Mucosa of gallbladder (tissue), 1 donor: ENCODE results near the gene CDC6. TPM values are rescaled to one million over a fixed set of nuclear protein-coding genes. Genes with fewer than 3 reads are reported as not detected.
A peak's percentile ranks its signal among the peaks of the same experiment; 100 is the strongest.

ENCODE experiments used
- DNase-seq: peaks from one replicate; pipeline ENCODE4 v3.0.0-alpha.2; 2020; ENCODE audit warnings: low spot score
- total RNA-seq: library from RNA; stranded (reverse); gene quantifications from one replicate; pipeline ENCODE4 v1.2.1, GENCODE V29; 2021
- donor health status: DM: no; HTN: no; CAD: no.

CDC6 gene
- total RNA-seq, 1 donor from 2014 or later, result 6.8 TPM

DNA sequence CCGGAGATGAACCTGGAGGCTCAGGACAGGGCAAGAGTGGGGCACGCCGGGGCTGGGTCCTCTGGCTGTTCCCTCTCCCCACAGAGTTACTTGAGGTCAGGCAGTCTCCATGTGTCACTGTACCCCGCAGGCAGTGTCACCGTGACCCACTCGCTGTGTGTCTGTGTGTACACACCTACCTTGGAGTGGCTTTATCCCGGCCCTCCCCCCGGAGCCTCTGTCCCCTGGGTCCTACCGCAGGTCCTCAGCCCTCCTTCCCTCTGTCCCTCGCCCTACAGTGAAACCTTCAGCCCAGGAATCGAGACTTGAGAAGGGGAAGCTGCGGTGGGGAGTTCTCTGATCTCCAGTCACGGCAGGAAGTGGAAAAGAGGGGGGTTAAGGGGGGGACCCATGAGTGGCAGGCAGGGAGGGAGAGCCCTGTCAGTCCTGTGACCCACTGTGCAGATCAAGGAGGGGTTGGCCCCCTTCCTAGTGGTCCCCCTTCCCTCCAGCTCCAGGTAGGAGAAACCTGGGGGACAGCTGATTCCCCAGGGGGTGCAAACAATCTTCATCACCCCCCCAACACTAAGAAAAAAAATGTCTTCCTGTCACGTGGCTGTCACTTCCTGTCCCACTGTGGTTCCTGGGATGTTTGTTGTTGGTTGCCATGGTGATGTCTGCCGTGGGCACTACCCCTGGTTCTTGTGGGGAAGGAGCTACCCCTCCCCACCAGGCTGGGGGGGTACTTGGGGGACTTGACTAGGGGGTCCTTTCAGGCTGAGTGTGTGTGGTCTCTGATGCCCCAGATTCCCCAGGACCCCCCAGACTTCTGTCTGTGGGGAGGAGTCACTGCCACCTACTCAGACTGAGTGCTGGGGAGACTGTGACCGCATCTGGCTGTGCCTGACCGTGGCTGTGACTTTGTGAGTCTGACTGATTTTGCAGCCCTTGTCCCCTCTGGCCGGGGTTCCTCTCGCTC, 35.0 kb downstream of the CDC6 start:
- peak; percentile 82 for DNase-seq

DNA sequence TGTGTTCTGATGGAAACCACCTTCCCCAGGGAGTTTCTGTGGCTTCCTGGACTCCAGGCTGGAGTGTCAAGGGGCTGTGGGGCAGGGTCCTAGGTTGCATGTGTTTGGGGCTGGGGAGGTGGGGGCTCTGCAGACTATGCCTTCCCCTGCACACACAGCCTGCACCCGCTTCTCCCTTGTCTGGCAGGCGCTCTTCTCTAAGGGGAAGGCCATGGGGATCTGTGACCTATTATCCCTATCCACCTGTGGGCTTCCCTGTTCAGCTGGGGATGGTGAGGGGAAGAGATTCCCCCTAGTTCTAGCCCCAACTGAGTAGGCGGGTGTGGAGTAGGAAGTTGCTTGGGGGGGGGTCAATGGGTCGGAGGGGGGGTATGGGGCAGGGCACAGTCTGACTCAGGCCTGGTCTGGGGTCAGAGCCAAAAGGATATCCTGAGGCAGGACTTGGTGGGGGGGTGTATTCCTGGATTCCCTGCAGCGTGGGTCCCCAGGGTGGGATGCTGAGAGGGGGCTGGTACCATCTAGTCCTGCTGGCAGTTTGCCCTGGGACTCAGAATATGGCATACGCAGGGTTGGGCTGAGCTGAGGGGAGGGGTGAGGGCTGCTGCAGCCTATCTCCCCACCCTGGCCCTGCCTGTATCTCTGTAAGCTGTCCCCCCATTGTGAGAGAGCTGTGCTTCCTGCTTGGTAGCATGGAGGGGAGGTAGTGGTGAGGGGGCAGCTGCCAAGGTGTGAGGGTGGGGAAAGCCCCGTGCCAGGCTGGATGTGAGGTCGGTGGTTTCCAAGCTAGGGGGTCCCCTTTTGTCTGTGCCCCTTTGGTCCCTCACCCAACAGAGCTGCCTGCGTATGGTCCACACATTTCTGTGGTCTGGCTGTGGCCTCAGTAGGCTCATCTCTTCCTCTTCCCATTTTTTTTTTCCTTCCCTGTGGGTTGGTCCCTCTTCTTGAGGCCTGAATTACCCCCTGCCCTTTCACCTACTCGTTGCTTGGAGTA, 36.0 kb downstream of the CDC6 start:
- DNase-seq, result no peak

DNA sequence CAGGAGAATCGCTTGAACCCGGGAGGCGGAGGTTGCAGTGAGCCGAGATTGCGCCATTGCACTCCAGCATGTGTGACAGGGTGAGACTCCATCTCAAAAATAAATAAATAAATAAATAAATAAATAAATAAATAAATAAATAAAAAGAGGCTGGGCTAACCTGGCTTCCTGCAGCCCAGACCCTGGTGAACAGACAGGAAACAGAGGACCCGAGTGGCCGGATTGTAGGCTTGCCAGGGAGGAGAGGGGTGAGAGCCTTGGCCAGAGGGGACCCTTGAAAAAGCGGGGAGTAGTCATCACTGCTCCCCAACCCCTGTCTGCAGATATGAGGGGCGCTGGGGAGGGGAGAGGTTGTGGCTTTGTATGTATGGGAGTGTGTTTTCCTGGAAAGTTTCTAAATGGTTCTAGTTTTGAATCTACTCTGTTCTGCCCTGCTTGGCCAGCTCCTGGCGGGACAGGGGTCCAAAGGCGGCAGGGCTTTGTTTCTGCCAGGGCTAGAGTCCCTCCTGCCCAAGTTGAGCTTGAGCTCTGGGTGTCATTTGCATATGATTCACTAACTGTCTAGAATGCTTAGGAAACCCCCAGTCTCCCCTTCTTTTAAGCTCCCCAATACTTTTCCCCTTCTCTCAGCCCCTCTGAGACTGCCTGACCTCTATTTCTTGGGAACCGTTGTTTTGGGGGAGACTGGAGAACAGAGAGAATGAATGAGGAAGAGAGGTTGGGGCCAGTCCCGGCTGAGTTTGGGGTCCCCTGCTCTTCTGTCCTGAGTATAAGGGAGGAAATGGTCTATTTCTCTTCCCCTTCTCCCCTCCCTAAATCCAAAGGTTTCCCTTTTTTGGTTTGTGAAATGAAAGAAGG, 37.7 kb downstream of the CDC6 start:
- DNase-seq, result no peak

DNA sequence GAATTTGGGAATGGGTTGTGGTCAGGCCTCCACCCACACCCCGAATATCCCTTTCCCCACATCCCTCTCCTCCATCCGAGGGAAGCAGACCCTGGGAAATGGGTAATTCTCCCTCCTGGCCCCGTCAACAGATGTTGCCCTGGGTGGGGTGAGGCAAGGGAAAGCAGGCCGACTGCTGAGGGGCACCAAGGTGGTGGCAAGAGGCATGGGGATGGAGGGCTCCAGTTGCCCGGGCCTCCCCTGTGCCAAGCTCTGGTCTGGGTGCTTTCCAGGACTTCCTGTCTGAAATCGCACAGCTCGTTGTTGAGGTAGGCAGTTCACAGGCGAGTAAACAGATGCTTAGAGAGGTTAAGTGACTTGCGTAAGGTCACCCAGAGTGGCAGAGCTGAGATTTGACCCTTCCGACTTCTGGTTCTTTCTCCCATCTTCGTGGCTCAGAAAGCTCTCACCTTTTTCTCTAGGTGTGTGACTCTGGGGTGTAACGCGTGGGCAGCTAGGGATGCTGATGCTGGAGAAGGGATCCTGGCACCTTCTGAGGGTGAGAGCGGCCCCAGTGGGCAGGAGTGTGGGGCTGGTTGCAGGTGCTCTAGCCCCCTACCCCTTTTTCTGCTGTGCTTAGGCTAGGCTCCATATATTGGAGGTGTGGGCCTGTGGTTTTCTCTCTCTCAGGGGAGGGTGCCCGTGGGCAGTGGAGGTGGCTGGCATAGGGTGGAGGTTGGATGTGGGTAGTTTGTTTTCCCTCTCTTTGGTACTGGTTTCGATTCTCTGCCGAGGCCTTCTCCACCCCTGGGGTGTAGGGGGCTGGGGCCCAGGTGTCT, 38.5 kb downstream of the CDC6 start:
- DNase-seq, result no peak

DNA sequence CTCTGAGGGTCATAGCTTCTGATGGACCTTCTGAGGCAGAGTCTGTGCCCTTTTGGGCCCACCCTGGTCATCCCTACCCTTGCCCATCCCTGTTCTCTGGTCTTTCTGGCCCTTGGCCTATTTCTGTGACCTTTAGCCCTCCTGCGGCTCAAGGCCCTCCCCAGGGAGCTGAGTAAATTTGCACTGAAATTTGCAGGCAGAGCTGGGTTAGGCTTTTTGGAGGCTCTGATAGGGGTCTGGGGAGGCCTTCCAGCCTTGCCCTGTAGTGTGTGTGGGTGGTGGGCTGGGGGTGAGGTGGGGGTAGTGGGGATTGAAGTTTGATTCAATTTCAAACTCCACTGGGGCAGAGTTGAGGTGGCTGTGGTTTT, 39.1 kb downstream of the CDC6 start:
- no peak for DNase-seq

DNA sequence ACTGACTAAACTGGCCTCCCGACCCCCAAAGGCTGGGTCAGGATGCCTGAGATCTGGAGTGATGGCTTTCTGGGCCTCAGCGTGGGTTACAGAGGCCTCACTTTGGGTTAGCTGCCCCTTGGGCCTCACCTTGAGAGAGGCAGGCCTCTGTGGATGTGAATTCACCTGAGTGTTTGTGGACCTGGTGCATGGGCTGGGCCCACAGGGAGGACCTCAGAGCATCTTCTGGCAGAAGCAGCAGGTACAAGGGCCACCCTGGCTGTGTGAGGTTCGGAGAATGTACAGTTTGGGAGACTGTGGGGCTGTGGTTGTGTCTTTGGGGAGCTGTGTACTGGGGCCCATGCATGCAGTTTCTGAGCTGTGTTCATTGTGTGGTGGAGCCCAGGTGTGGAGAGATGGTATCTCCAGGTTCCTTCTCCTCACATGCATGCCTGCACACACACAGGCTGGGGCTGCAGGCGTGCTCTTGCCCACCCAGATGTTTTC, 39.6 kb downstream of the CDC6 start:
- DNase-seq, result no peak

DNA sequence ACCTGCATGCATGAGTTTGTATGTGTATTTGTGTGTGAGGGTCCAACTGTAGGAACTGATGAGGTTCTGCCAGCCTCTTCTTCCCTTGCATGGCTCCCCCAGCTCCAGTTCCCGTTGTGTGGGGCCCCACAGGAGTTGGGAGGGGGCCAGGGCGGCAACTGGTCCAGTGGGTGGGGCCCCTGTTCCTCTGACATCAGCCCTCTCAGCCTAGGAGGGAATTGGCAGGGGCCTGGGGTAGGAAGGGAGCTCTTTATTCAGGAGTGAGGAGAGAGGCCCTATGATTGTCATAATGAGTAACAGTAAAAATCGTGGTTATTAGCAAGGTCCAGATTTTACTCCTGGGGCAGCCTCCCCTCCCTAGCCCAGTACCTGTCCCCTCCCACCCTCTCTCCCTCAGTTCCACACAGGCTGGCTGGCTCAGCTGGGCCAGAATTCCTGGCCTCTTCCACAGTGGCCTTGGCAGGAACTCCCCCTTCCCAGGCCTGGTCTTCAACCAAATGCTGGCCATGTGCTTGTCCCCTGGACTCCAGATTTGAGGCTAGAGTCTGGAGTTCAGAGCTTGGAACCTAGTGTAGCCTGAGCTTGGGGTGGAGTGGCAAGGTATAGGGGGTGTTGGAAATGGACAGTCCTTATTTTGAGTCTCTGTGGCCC, 40.2 kb downstream of the CDC6 start:
- no peak for DNase-seq

DNA sequence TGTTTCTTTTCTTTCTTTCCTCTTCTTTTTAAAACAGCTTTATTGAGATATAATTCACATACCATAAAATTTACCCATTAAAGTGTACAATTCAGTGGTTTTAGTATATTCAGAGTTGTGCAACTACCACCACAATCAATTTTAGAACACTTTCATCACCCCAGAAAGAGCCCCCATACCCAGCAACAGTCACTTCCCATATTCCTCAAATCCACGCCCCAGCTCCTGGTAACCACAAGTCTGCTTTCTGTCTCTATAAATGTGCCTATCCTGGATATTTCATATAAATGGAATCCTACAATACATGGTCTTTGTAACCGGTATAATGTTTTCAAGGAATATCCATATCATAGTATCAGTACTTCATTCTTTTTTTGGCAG, 40.7 kb downstream of the CDC6 start:
- no peak for DNase-seq

DNA sequence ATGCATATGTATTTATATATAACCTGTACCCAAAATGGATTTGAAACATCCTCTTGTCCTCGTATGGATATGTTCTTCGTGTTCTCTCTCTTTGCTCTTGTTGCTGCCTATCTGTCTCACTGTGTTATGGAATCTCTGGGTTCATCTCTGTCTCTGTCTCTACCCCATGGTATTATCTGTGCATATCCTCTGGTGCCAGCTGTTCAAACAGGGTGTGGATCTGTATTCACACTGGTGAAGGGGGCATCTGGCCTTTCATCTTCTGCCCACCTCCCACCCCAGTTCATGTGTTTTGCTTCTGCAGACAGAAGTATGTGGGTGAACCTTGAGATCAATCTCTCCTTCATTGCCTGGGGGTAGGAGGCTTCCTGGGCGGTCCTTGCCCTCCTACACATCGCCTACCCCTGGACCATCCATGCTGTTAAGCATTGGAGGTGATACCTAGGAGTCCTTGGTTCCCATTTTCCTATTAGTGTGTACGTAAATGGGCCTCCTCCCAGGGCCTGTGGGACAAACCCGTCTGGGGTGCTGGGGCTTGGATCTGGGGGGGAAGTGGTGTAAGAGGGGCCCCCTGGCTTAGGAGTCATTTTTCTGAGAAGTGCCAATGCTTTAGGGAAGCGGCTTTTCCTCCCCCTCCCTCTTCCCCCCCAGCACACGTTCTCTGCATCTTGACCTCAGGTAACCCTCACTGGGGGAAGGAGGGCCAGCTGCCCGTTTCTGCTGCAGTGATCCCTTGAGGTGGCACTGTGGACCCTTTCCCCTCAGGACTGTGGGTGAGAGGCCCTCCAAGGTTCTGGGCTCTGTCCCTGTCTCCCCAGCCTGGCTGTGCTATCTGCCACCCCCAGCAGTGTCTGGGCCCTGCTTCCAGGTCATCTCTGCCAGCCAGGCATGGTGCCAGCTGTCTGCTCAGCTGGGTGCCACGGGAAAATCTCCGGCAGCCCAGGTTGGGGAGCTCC, 42.4 kb downstream of the CDC6 start:
- DNase-seq, result no peak

DNA sequence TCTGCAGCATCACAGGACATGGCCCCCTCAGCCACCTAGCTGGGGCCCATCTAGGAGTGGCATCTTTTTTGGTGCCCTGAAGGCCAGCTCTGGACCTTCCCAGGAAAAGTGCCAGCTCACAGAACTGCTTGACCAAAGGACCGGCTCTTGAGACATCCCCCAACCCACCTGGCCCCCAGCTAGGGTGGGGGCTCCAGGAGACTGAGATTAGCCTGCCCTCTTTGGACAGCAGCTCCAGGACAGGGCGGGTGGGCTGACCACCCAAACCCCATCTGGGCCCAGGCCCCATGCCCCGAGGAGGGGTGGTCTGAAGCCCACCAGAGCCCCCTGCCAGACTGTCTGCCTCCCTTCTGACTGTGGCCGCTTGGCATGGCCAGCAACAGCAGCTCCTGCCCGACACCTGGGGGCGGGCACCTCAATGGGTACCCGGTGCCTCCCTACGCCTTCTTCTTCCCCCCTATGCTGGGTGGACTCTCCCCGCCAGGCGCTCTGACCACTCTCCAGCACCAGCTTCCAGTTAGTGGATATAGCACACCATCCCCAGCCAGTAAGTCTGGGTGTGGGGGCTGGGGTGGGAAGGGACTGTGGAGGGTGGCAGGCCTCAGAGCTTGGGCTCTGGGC, 43.3 kb downstream of the CDC6 start:
- DNase-seq, result no peak

DNA sequence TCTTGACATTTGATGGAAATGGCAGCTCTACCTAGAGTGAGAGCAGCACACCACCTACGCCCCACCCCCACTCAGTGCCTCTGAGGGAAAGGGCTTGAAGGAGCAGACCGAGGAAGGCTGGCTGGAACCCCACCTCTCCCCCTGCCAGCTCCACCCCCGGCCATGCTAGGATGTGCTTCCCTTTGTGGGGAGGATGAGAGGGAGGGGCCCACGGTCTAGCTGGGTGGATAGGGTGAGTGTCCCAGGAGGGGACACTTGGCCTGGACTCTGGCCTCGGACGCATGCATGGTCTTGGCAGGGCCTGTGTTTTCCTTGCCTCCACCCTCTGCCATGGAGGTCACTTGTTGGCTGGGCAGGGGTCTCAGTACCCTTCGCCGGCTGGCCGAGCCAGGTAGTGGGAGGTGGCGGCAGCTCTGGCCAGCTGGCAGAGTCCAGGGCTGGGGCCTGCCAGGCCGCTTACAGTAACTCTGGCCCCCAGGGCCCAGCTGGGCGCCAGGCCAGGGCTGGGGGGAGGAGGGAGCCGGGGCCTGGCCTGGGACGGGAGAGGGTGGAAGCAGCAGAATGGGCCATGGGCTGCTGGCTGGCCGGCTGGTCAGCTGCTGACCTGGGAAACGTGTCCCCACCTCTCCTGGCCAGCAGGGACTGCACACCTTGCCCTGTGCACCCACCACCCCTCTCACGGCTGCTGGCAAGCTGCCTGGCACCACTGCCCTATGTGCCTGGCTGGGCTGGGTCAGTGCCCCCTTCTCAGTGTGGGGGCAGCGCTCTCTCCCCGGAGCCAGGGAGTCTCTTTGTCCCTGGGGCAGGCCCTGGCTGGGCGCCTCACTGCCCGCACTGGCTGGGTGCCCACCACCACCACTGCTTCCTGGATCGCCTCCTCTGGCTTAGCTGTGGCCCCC, 44.3 kb downstream of the CDC6 start:
- peak; percentile 65 for DNase-seq

DNA sequence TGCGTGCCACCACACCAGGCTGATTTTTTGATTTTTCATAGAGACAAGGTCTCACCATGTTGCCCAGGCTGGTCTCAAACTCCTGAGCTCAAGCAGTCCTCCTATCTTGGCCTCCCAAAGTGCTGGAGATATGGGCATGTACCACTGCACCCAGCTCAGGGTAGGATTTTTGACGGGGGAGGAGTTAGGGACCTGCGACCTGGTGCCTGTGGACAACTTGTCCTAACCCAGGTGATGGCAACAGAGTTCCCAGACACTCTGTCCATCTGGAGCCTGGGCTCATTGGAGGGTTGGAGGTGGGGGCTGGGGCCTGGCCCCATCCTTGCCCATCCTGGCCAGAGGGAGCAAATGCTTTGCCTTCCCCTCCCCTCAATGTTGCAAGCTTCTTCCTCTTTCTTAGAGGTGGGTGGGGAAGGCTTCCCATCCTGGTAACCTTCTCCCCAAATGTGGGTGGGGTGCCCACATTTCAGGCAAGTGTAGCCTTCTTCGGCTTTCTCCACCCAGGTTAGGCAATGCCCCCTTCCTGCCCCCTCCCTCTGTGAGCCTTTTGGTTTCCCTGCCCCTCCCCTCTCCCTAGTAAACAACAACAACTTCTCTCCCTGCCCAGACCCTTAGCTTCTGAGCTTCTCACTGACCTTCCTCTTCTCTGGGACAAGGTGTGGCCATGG, 46.2 kb downstream of the CDC6 start:
- DNase-seq, result no peak

DNA sequence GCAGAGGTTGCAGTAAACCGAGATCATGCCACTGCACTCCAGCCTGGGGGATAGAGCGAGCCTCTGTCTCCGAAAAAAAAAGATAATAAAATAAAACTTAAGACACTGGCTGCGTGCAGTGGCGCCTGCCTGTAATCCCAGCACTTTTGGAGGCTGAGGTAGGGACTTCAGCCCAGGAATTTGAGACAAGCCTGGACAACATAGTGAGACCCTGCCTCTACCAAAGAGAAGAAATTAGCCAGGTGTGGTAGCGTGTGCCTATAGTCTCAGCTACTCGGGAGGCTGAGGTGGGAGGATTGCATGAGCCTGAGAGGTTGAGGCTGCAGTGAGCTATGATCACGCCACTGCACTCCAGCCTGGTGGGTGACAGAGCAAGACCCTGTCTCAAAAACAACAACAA, 47.9 kb downstream of the CDC6 start:
- no peak for DNase-seq

DNA sequence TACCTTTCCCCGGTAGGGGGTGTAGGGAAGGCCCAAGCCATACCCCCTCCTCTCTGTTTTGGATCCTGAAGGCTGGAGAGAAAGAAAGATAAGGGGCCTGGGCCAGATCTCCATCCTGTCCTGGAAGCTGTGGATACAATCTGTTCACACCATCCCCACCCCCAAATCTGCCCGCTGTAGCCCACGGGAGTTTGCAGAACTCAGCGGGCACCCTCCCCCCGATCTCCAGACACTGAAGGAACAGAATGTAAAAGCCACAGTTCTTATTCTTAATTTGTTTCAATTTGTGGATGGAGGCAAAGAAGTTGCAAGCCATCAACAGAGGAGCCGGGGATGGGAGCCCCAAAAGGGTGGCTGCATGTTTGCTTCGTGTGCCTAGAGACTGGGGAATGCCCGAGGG, 49.7 kb downstream of the CDC6 start:
- no peak for DNase-seq

DNA sequence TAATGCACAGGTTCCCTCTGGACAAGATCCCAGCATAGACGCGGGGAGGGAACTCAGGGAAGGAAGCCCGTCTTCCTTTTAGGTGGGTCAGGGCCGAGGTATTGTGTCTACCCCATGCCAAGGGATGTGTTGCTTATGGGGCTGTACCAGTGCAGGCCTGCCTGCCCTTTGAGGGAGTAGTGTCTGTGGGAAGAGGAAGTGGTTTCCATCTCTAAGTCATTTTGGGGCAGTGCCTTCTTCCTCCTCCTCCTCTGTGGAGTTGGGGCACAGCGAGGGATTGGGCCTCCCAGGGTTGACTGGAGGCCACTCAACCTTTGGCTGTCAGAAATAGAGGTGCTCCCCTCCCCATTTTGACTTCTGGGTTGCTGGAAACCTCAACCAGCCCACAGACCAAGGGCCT, 50.4 kb downstream of the CDC6 start:
- no peak for DNase-seq

DNA sequence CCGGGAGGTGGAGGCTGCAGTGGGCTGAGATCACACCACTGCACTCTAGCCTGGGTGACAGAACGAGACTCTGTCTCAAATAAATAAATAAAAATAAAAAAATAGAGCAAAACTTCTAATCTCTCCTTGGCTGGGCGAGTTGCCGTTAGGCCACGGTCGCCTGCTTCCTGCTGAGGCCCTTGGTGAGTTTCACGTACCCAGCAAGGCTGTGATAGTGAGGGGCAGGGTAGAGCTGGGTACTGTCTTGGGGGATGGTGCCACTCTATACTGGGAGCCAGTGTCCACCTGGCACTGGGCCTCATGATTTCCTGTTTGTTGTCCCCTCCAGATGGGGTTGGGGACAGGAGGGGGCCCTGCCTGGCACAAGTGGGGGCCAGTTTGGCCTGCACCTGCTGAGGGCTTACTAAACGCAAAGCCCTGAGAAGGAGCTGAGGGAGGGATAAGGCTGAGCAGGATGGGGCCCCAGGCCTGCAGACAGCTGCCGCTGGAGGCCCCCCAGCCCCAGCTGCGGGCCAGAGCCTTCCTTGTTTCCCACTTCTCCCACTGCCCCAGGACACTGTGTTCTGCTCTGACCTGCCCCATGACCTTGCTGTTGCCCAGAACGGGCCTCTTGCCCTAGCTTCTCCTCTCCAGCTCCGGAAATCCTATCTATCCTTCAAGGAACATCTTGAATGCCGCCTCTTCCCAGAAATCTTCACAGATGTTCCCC, 51.4 kb downstream of the CDC6 start:
- no peak for DNase-seq
